GM10266 (cell line): Measurements from ENCODE around the gene PACS1.

ENCODE experiments used
- DNase-seq: peaks from one replicate; pipeline ENCODE4 v3.0.0; 2012; ENCODE audit errors: extremely low spot score
- TF ChIP-seq, protein P1 (sequence below): IDR thresholded peaks from 2 replicates; pipeline ENCODE4 v1.5.1; 2012; ENCODE audit warnings: mild to moderate bottlenecking, low read depth; ENCODE audit not compliant: control insufficient read depth, insufficient read depth; ENCODE audit errors: missing control alignments

The PACS1 gene

GRCh38 chr11:66216911-66217310, 146.8 kb downstream of the PACS1 start:
- TF ChIP-seq, protein P1, sequence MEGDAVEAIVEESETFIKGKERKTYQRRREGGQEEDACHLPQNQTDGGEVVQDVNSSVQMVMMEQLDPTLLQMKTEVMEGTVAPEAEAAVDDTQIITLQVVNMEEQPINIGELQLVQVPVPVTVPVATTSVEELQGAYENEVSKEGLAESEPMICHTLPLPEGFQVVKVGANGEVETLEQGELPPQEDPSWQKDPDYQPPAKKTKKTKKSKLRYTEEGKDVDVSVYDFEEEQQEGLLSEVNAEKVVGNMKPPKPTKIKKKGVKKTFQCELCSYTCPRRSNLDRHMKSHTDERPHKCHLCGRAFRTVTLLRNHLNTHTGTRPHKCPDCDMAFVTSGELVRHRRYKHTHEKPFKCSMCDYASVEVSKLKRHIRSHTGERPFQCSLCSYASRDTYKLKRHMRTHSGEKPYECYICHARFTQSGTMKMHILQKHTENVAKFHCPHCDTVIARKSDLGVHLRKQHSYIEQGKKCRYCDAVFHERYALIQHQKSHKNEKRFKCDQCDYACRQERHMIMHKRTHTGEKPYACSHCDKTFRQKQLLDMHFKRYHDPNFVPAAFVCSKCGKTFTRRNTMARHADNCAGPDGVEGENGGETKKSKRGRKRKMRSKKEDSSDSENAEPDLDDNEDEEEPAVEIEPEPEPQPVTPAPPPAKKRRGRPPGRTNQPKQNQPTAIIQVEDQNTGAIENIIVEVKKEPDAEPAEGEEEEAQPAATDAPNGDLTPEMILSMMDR, result no peak
- DNase-seq, result no peak

GRCh38 chr11:66218036-66218435, 148.0 kb downstream of the PACS1 start:
- TF ChIP-seq, protein P1, result no peak

GRCh38 chr11:66218846-66219620, 149.0 kb downstream of the PACS1 start:
- TF ChIP-seq, protein P1, result no peak

More at GRCh38 chr11:66218036-66218435, 148.0 kb downstream of the PACS1 start:
- no peak for DNase-seq

DNA sequence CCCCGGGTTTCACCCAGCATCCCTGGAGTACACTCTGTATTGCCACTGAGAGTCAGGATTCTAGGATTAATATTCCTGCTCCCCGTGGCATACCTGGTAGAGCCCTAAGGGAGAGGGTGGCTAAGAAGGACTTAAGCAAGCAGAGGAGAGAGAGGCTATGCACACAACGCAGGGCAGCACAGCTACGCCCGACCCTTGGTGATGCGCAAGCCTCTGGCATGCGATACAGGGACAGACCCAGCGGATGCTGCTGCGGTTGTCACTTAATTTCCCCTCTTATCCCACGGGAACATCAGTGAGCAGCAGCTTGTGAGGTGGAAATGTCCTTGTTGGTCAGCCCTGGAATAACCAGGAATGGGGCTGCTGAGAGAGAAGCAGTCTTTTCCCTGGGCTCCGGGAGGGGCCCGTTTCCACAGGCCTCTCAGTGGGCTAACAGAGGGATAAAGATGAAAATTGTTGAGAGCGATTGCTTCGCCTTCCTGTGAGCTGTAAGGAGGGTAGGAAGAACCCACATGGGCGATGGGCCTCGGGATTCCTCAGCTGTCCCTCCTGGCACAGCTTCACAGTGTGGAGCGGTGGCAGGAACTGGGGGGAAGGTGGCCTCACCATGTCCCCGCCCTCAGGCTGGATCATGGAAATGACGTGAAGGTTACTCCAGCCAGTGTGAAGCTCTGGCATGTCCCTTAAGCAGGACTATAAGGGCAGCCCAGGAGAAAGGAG, 149.9 kb downstream of the PACS1 start:
- TF ChIP-seq, protein P1, result no peak
- DNase-seq, result no peak

More at GRCh38 chr11:66218846-66219620, 149.0 kb downstream of the PACS1 start:
- no peak for DNase-seq

GRCh38 chr11:66220566-66220935, 150.5 kb downstream of the PACS1 start:
- DNase-seq, result no peak

GRCh38 chr11:66221012-66221411, 150.9 kb downstream of the PACS1 start:
- no peak for DNase-seq
- TF ChIP-seq, protein P1, result no peak

More at GRCh38 chr11:66220566-66220935, 150.5 kb downstream of the PACS1 start:
- TF ChIP-seq, protein P1, result no peak
